ENCODE measurements around the gene RPH3AL.
A peak's percentile ranks its signal among the peaks of the same experiment; 100 is the strongest.

RPH3AL gene

DNA sequence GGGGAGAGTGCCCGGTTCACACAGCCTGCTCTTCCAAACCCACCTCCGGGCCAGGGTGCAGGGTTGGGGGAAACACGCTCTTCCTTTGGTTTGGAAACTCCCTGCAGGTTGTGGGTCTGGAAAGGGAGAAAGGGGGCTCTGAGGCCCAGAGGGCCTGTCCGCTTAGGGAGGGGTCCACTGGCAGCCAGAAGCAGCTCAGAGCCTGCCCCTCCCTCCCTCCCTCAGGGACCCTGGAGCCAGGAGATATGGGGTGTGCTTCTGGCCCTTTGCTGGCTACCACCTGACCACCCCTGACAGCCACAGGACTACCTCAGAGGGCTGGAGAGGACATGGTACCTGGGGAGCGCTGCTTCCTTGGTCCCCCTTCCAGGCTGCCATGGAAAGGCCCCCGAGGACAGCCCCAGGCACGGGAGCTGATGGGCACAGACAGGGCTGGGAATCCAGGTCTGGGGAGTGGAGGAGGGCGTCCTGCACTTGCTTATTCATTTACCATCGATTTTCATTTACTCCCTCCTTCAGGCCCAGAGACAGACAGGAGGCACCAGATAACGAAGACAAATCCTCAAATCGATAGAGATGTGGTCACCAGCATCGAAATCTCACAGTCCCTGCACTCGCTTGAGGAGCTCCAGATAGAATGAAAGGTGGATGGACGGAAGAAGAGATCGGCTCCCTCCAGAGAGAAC lies 122.8 kb downstream of the RPH3AL start:
- Histone ChIP-seq H3K23ac (ENCODE audit: low read length) (no peak overlapping the region), H3K9ac (ENCODE audit: low read length) (no peak overlapping the region), H3K79me2 (ENCODE audit: control insufficient read depth, insufficient read depth, low read length) (no peaks in the 10 kb centered on the region), H2BK120ac (ENCODE audit: low read depth, low read length) (no peak overlapping the region), H2BK15ac (replicated peaks; ENCODE audit: low read depth) (no peak overlapping the region), H3K4me1 (ENCODE audit: control insufficient read depth, low read depth, low read length) (no peaks in the 10 kb centered on the region), H4K8ac (ENCODE audit: low read depth, low read length) (no peak overlapping the region), H3K27me3 (ENCODE audit: insufficient read depth, low read length, poor library complexity) (no peaks in the 10 kb centered on the region), H3K79me1 (ENCODE audit: low read length) (no peaks in the 10 kb centered on the region), H4K5ac (ENCODE audit: low read length) (no peak overlapping the region), H3K4me3 (ENCODE audit: low read length) (no peak overlapping the region), H2AK5ac (ENCODE audit: low read length) (no peak overlapping the region), H3K56ac (ENCODE audit: low read length) (no peak overlapping the region), H3K4ac (ENCODE audit: low read depth, low read length) (no peak overlapping the region), H3K18ac (ENCODE audit: low read length) (no peak overlapping the region), H3K27ac (ENCODE audit: low read depth, low read length) (no peak overlapping the region), H3K36me3 (ENCODE audit: control insufficient read depth, insufficient read depth, low read length) (no peaks in the 10 kb centered on the region), H3K4me2 (ENCODE audit: low read length) (no peak overlapping the region), H2BK5ac (ENCODE audit: low read length) (no peak overlapping the region)
- no peak for DNase-seq
- no CpG with 5 or more reads among the region's 15 CpGs for WGBS (ENCODE audit: extremely low coverage, insufficient coverage, low lambda C conversion rate)

- H3K36me3 ChIP-seq (ENCODE audit: control insufficient read depth, insufficient read depth, low read length): no peaks in the 10 kb centered on the region
Measured at GRCh38 chr17:228951-229708, 123.5 kb downstream of the RPH3AL start.

DNA sequence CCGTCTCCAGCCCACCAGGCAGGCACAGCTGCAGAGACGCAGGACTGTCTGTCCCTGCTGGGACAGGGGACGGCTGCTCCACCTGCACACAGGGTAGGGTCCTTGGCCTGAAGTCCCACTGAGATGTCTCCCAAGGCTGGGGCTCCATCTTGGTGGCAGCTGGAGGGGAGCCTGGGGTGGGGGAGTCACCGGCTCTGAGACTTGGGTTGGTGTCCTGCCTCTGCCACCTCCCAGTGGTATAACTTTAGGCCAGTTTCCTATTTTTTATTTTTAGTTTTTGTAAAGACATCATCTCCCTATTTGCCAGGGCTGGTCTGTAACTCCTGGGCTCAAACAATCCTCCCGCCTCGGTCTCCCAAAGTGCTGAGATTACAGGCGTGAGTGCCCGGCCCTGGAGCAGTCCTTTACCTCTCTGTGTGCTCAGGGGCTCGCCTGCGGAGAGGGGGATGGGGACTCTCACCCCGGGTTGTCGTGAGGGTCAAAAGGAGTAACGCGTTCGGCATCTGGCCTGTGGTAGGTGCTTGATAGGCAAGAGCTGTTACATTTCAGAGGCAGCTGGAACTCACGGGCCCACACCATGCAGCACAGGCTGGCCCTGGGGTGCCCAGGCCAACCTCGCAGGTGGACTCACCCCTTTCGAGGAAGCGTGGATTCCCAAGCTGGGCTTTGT lies 124.5 kb downstream of the RPH3AL start:
- Histone ChIP-seq H4K5ac (ENCODE audit: low read length) (no peak overlapping the region), H3K4me3 (ENCODE audit: low read length) (no peak overlapping the region), H3K79me2 (ENCODE audit: control insufficient read depth, insufficient read depth, low read length) (no peaks in the 10 kb centered on the region), H3K4me2 (ENCODE audit: low read length) (no peak overlapping the region), H3K36me3 (ENCODE audit: control insufficient read depth, insufficient read depth, low read length) (no peaks in the 10 kb centered on the region), H3K56ac (ENCODE audit: low read length) (no peak overlapping the region), H2BK5ac (ENCODE audit: low read length) (no peak overlapping the region), H2BK15ac (replicated peaks; ENCODE audit: low read depth) (no peak overlapping the region), H3K4ac (ENCODE audit: low read depth, low read length) (no peak overlapping the region), H2AK5ac (ENCODE audit: low read length) (no peak overlapping the region), H3K9ac (ENCODE audit: low read length) (no peak overlapping the region), H2BK120ac (ENCODE audit: low read depth, low read length) (no peak overlapping the region), H3K27me3 (ENCODE audit: insufficient read depth, low read length, poor library complexity) (no peaks in the 10 kb centered on the region), H3K4me1 (ENCODE audit: control insufficient read depth, low read depth, low read length) (no peaks in the 10 kb centered on the region), H3K23ac (ENCODE audit: low read length) (no peak overlapping the region), H3K27ac (ENCODE audit: low read depth, low read length) (no peak overlapping the region), H3K18ac (ENCODE audit: low read length) (no peak overlapping the region), H3K79me1 (ENCODE audit: low read length) (no peaks in the 10 kb centered on the region), H4K8ac (ENCODE audit: low read depth, low read length) (no peak overlapping the region)
- DNase-seq: no peak
- WGBS (ENCODE audit: extremely low coverage, insufficient coverage, low lambda C conversion rate): no CpG with 5 or more reads among the region's 19 CpGs

More at GRCh38 chr17:228951-229708, 123.5 kb downstream of the RPH3AL start:
- Histone ChIP-seq H3K4ac (ENCODE audit: low read depth, low read length) (no peak overlapping the region), H3K23ac (ENCODE audit: low read length) (no peak overlapping the region), H3K4me3 (ENCODE audit: low read length) (no peak overlapping the region), H3K27me3 (ENCODE audit: insufficient read depth, low read length, poor library complexity) (no peaks in the 10 kb centered on the region), H2BK120ac (ENCODE audit: low read depth, low read length) (no peak overlapping the region), H3K18ac (ENCODE audit: low read length) (no peak overlapping the region), H4K5ac (ENCODE audit: low read length) (no peak overlapping the region), H3K9ac (ENCODE audit: low read length) (no peak overlapping the region), H4K8ac (ENCODE audit: low read depth, low read length) (no peak overlapping the region), H2BK15ac (replicated peaks; ENCODE audit: low read depth) (no peak overlapping the region), H3K4me1 (ENCODE audit: control insufficient read depth, low read depth, low read length) (no peaks in the 10 kb centered on the region), H2AK5ac (ENCODE audit: low read length) (no peak overlapping the region), H3K79me2 (ENCODE audit: control insufficient read depth, insufficient read depth, low read length) (no peaks in the 10 kb centered on the region), H3K27ac (ENCODE audit: low read depth, low read length) (no peak overlapping the region), H3K4me2 (ENCODE audit: low read length) (no peak overlapping the region), H2BK5ac (ENCODE audit: low read length) (no peak overlapping the region), H3K79me1 (ENCODE audit: low read length) (no peaks in the 10 kb centered on the region), H3K56ac (ENCODE audit: low read length) (no peak overlapping the region)
- WGBS (ENCODE audit: extremely low coverage, insufficient coverage, low lambda C conversion rate): no CpG with 5 or more reads among the region's 8 CpGs
- DNase-seq: no peak

DNA sequence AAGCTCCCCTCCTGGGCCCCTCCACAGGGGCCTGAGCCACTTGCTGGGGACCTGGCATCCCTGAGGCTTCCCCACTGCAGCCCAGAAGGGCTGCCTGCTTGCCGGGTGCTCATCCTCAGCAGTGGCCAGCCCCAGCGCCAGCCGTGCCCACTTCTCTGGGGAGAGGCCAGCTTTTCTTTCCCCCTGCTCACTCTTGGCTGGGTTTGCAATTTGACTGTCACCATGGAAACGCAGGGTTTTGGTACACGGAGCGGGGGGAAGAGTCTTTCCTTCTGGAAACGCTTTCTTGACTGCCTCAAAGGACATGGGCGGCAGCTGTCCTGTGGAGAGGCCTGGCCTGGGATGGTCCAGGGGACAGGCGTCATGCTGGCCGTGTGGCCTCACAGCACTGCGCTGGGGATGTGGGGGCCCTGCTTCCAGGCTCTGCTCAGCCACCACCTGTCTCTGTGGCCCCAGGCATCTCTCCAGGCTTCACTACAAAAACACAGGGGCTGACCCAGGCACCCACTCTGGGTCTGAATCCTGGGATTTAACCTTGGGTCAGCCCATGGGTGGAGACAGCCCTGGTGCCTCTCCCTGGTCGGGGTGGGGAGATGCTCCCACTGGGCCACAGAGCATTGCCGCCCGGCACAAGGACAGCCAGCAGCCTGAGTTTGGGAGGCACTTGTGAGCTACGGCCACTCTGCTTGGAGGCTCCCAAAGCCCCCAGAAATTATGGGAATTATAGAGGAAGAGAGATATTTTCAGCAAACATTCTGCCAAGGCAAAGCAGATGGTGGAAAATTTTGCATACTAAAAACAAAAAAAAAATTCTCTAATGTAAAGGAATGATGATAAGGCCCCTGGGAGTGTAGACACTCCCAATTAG lies 125.3 kb downstream of the RPH3AL start:
- peak; percentile 51 for DNase-seq
- Histone ChIP-seq H4K5ac (ENCODE audit: low read length) (no peak overlapping the region), H3K4me1 (ENCODE audit: control insufficient read depth, low read depth, low read length) (no peaks in the 10 kb centered on the region), H3K18ac (ENCODE audit: low read length) (no peak overlapping the region), H3K27ac (ENCODE audit: low read depth, low read length) (no peak overlapping the region), H3K79me2 (ENCODE audit: control insufficient read depth, insufficient read depth, low read length) (no peaks in the 10 kb centered on the region), H3K36me3 (ENCODE audit: control insufficient read depth, insufficient read depth, low read length) (no peaks in the 10 kb centered on the region), H2BK15ac (replicated peaks; ENCODE audit: low read depth) (no peak overlapping the region), H2BK120ac (ENCODE audit: low read depth, low read length) (no peak overlapping the region), H3K79me1 (ENCODE audit: low read length) (no peaks in the 10 kb centered on the region), H2BK5ac (ENCODE audit: low read length) (no peak overlapping the region), H2AK5ac (ENCODE audit: low read length) (no peak overlapping the region), H3K9ac (ENCODE audit: low read length) (no peak overlapping the region), H3K4ac (ENCODE audit: low read depth, low read length) (no peak overlapping the region), H3K23ac (ENCODE audit: low read length) (no peak overlapping the region), H4K8ac (ENCODE audit: low read depth, low read length) (no peak overlapping the region), H3K4me2 (ENCODE audit: low read length) (no peak overlapping the region), H3K27me3 (ENCODE audit: insufficient read depth, low read length, poor library complexity) (no peaks in the 10 kb centered on the region), H3K4me3 (ENCODE audit: low read length) (no peak overlapping the region), H3K56ac (ENCODE audit: low read length) (no peak overlapping the region)
- no CpG with 5 or more reads among the region's 15 CpGs for WGBS (ENCODE audit: extremely low coverage, insufficient coverage, low lambda C conversion rate)

- no peak overlapping the region for H3K23ac ChIP-seq (ENCODE audit: low read length)
- H2AK5ac ChIP-seq (ENCODE audit: low read length): no peak overlapping the region
- H3K79me2 ChIP-seq (ENCODE audit: control insufficient read depth, insufficient read depth, low read length): no peaks in the 10 kb centered on the region
- no peak overlapping the region for H3K27ac ChIP-seq (ENCODE audit: low read depth, low read length)
- H3K4me2 ChIP-seq (ENCODE audit: low read length): no peak overlapping the region
- H3K4ac ChIP-seq (ENCODE audit: low read depth, low read length): no peak overlapping the region
- no CpG with 5 or more reads among the region's 24 CpGs for WGBS (ENCODE audit: extremely low coverage, insufficient coverage, low lambda C conversion rate)
- H2BK5ac ChIP-seq (ENCODE audit: low read length): no peak overlapping the region
- H3K79me1 ChIP-seq (ENCODE audit: low read length): no peaks in the 10 kb centered on the region
- no peak for DNase-seq
- no peak overlapping the region for H4K5ac ChIP-seq (ENCODE audit: low read length)
- no peaks in the 10 kb centered on the region for H3K4me1 ChIP-seq (ENCODE audit: control insufficient read depth, low read depth, low read length)
- no peak overlapping the region for H3K4me3 ChIP-seq (ENCODE audit: low read length)
- no peak overlapping the region for H2BK120ac ChIP-seq (ENCODE audit: low read depth, low read length)
- H3K27me3 ChIP-seq (ENCODE audit: insufficient read depth, low read length, poor library complexity): no peaks in the 10 kb centered on the region
- H2BK15ac ChIP-seq (replicated peaks; ENCODE audit: low read depth): no peak overlapping the region
- no peak overlapping the region for H3K56ac ChIP-seq (ENCODE audit: low read length)
- no peaks in the 10 kb centered on the region for H3K36me3 ChIP-seq (ENCODE audit: control insufficient read depth, insufficient read depth, low read length)
- H4K8ac ChIP-seq (ENCODE audit: low read depth, low read length): no peak overlapping the region
- no peak overlapping the region for H3K18ac ChIP-seq (ENCODE audit: low read length)
- no peak overlapping the region for H3K9ac ChIP-seq (ENCODE audit: low read length)
Measured at GRCh38 chr17:226108-227077, 126.2 kb downstream of the RPH3AL start.
